HL-60 (cell line): ENCODE data around the gene ADGRE1.

Experiments
- DNase-seq, 2 experiments: peaks; one replicate each; pipeline ENCODE4 v3.0.0-alpha.2; 2010 to 2020; ENCODE audit warnings: low read depth in 1 of 2, low spot score in 1 of 2
- H3K27ac ChIP-seq: fragments of 250-450 bp; sonication (Bioruptor Pico); replicated peaks from 2 replicates; pipeline ENCODE4 v1.5.1; 2020; ENCODE audit warnings: mild to moderate bottlenecking, moderate library complexity
- H3K27me3 ChIP-seq: fragments of 250-450 bp; sonication (Bioruptor Pico); 2 replicates; pipeline ENCODE4 v1.5.1; 2021; ENCODE audit warnings: mild to moderate bottlenecking, moderate library complexity; ENCODE audit not compliant: insufficient read depth, poor library complexity, severe bottlenecking
- H3K4me3 ChIP-seq: replicated peaks from 2 replicates; pipeline ENCODE4 v1.5.1; 2011; ENCODE audit warnings: mild to moderate bottlenecking, control low read depth, low read length; ENCODE audit not compliant: insufficient read depth
- GABPA ChIP-seq: IDR thresholded peaks from 2 replicates; pipeline ENCODE4 v1.6.1; 2012; ENCODE audit warnings: low read depth
- POLR2AphosphoS5 ChIP-seq: IDR thresholded peaks from 2 replicates; pipeline ENCODE4 v1.6.1; 2012; ENCODE audit warnings: low read depth
- REST ChIP-seq: IDR thresholded peaks from 2 replicates; pipeline ENCODE4 v1.6.1; 2012; ENCODE audit warnings: low read depth; ENCODE audit not compliant: insufficient replicate concordance
- SPI1 ChIP-seq: IDR thresholded peaks from 2 replicates; pipeline ENCODE4 v1.6.1; 2012; ENCODE audit warnings: low read depth, mild to moderate bottlenecking, borderline replicate concordance
- TF ChIP-seq, protein P1 (sequence below): IDR thresholded peaks from one replicate; pipeline ENCODE4 v1.5.1; 2011; ENCODE audit warnings: low read length, control low read depth, inconsistent platforms; ENCODE audit not compliant: insufficient read depth

ADGRE1 gene

DNA sequence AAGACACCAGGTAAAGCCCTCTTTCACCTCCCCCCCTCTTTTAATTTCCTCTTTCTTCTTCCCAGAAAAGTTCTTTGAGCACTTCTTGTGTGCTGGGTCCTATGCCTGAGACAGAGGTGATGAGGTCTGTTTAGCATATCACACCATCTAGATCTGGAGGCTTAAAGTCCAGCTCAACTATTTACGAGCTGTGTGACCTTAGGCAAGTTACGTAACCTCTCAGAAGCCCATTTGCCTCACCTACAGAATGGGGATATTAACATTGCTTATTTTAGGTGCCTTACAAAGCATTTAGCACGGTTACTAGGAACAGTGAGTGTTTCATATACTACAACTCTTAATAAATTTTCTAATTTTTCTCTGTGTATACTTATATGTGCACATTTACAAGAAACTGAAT is 47.7 kb downstream of the ADGRE1 start:
- Histone ChIP-seq H3K4me3 (no peak overlapping the region), H3K27me3 (no peaks in the 10 kb centered on the region), H3K27ac (no peak overlapping the region)
- no peak for DNase-seq
- no peak for TF ChIP-seq POLR2AphosphoS5
- TF ChIP-seq SPI1 = no peak
- TF ChIP-seq REST = no peak
- TF ChIP-seq, protein P1, sequence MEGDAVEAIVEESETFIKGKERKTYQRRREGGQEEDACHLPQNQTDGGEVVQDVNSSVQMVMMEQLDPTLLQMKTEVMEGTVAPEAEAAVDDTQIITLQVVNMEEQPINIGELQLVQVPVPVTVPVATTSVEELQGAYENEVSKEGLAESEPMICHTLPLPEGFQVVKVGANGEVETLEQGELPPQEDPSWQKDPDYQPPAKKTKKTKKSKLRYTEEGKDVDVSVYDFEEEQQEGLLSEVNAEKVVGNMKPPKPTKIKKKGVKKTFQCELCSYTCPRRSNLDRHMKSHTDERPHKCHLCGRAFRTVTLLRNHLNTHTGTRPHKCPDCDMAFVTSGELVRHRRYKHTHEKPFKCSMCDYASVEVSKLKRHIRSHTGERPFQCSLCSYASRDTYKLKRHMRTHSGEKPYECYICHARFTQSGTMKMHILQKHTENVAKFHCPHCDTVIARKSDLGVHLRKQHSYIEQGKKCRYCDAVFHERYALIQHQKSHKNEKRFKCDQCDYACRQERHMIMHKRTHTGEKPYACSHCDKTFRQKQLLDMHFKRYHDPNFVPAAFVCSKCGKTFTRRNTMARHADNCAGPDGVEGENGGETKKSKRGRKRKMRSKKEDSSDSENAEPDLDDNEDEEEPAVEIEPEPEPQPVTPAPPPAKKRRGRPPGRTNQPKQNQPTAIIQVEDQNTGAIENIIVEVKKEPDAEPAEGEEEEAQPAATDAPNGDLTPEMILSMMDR = no peak
- no peak for TF ChIP-seq GABPA

DNA sequence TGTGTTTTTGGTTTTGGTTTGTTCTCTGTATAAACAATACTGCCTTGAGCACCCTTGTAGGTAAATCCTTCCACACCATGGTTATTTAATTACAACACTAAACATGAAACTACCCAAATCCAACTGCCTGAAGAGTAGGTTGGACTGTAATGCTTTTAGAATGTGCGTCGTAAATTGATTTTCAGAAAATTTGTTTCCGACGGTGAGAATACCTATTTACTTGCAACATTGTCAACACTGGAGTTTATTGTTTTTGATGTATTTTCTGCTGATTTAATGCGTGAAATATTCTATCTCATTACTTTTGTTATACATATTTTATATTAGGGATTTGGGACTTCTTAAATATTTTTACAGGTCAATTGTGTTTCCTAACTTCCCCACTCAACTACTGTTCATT is 48.2 kb downstream of the ADGRE1 start:
- DNase-seq = no peak
- no peak for TF ChIP-seq REST
- TF ChIP-seq GABPA = no peak
- no peak for TF ChIP-seq SPI1
- no peak for TF ChIP-seq POLR2AphosphoS5
- TF ChIP-seq, protein P1 = no peak
- H3K27me3 ChIP-seq = no peaks in the 10 kb centered on the region
- H3K27ac ChIP-seq = no peak overlapping the region
- H3K4me3 ChIP-seq = no peak overlapping the region

GRCh38 chr19:6945733-6946132 is 58.4 kb downstream of the ADGRE1 start:
- H3K4me3 ChIP-seq = no peak overlapping the region
- no peaks in the 10 kb centered on the region for H3K27me3 ChIP-seq
- no peak overlapping the region for H3K27ac ChIP-seq

GRCh38 chr19:6947745-6948144 is 60.4 kb downstream of the ADGRE1 start:
- Histone ChIP-seq H3K4me3 (no peak overlapping the region), H3K27me3 (no peaks in the 10 kb centered on the region), H3K27ac (no peak overlapping the region)
- DNase-seq = peak in 1 of 2 experiments; percentile 29
- TF ChIP-seq GABPA (no peak), REST (no peak), POLR2AphosphoS5 (no peak), SPI1 (no peak)
- TF ChIP-seq, protein P1 = no peak

More at GRCh38 chr19:6945733-6946132, 58.4 kb downstream of the ADGRE1 start:
- no peak for DNase-seq
- TF ChIP-seq, protein P1 = no peak
- TF ChIP-seq POLR2AphosphoS5 (no peak), GABPA (no peak)
